DOHH2 (cell line): ENCODE results near the gene SLC29A2.

Source experiments
- H3F3A ChIP-seq: fragments of 200-600 bp; sonication (generic), shearing (Covaris generic); 2 replicates; pipeline ENCODE4 v1.6.0; 2016; ENCODE audit warnings: antibody characterized with exemption, mild to moderate bottlenecking; ENCODE audit not compliant: control insufficient read depth, insufficient read depth
- H3K27ac ChIP-seq: fragments of 200-600 bp; sonication (generic); 2 replicates; pipeline ENCODE4 v1.5.1; 2014; ENCODE audit warnings: low read depth, mild to moderate bottlenecking, low read length, moderate library complexity
- H3K27me3 ChIP-seq: fragments of 200-600 bp; sonication (generic); 2 replicates; pipeline ENCODE4 v1.6.1; 2014; ENCODE audit warnings: mild to moderate bottlenecking, low read length, mixed read lengths; ENCODE audit not compliant: control insufficient read depth
- H3K36me3 ChIP-seq: fragments of 200-600 bp; sonication (generic); 2 replicates; pipeline ENCODE4 v1.6.1; 2014; ENCODE audit warnings: mild to moderate bottlenecking, low read length, moderate library complexity, mixed read lengths; ENCODE audit not compliant: control insufficient read depth
- H3K4me1 ChIP-seq: fragments of 200-600 bp; sonication (generic); 2 replicates; pipeline ENCODE4 v1.6.1; 2014; ENCODE audit warnings: mild to moderate bottlenecking, low read length, mixed read lengths; ENCODE audit not compliant: control insufficient read depth
- H3K4me2 ChIP-seq: fragments of 200-600 bp; sonication (generic); 2 replicates; pipeline ENCODE4 v1.6.0; 2014; ENCODE audit warnings: mild to moderate bottlenecking, low read length, moderate library complexity
- H3K4me3 ChIP-seq: fragments of 200-600 bp; sonication (generic); 2 replicates; pipeline ENCODE4 v1.5.1; 2014; ENCODE audit warnings: mild to moderate bottlenecking, low read length, mixed read lengths
- H3K79me2 ChIP-seq: fragments of 200-600 bp; sonication (generic); 2 replicates; pipeline ENCODE4 v1.6.1; 2014; ENCODE audit warnings: mild to moderate bottlenecking, low read length, mixed read lengths; ENCODE audit not compliant: control insufficient read depth
- H3K9me2 ChIP-seq: fragments of 200-600 bp; sonication (generic); replicated peaks from 2 replicates; pipeline ENCODE4 v1.6.1; 2014; ENCODE audit warnings: mild to moderate bottlenecking, low read length, mixed read lengths; ENCODE audit not compliant: control insufficient read depth
- H3K9me3 ChIP-seq: fragments of 200-600 bp; sonication (generic); 2 replicates; pipeline ENCODE4 v1.6.1; 2014; ENCODE audit warnings: antibody characterized with exemption, low read length, mixed read lengths; ENCODE audit not compliant: control insufficient read depth, insufficient read depth
- H4K20me1 ChIP-seq: fragments of 200-600 bp; sonication (generic); 2 replicates; pipeline ENCODE4 v1.6.0; 2014; ENCODE audit warnings: low read depth, mild to moderate bottlenecking, antibody characterized with exemption, low read length, moderate library complexity; ENCODE audit not compliant: control insufficient read depth, insufficient read depth
- CTCF ChIP-seq: fragments of 200-600 bp; sonication (generic); IDR thresholded peaks from one replicate; pipeline ENCODE4 v1.5.1; 2014; ENCODE audit warnings: antibody characterized with exemption, mild to moderate bottlenecking, low read depth, low read length; ENCODE audit not compliant: poor library complexity, severe bottlenecking
- EZH2phosphoT487 ChIP-seq: fragments of 200-600 bp; sonication (generic); IDR thresholded peaks from 2 replicates; pipeline ENCODE4 v1.6.1; 2017; ENCODE audit warnings: borderline replicate concordance, mild to moderate bottlenecking, antibody characterized with exemption, low read length, moderate library complexity, mixed read lengths

Gene SLC29A2

GRCh38 chr11:66343176-66343575 is 28.4 kb downstream of the SLC29A2 start:
- peaks cover 4% of the 10 kb centered on the region; the same call in 1 of the 2 replicates for H4K20me1 ChIP-seq
- no peaks in the 10 kb centered on the region for H3K9me2 ChIP-seq
- no peak for TF ChIP-seq CTCF
- no peak for TF ChIP-seq EZH2phosphoT487
- H3K9me3 ChIP-seq = no peaks in the 10 kb centered on the region
- H3K4me2 ChIP-seq = no peak overlapping the region; the same call in 1 of the 2 replicates
- H3K4me3 ChIP-seq = no peak overlapping the region
- peaks cover 33% of the 10 kb centered on the region for H3K4me1 ChIP-seq
- H3K27ac ChIP-seq = no peak overlapping the region
- H3K36me3 ChIP-seq = peaks cover 33% of the 10 kb centered on the region
- peaks cover 36% of the 10 kb centered on the region for H3K79me2 ChIP-seq
- H3K27me3 ChIP-seq = no peaks in the 10 kb centered on the region
- H3F3A ChIP-seq = peaks cover 11% of the 10 kb centered on the region

- Histone ChIP-seq H3K27me3 (no peaks in the 10 kb centered on the region), H4K20me1 (peaks cover 4% of the 10 kb centered on the region; the same call in 1 of the 2 replicates), H3K9me2 (no peaks in the 10 kb centered on the region), H3F3A (peaks cover 11% of the 10 kb centered on the region), H3K4me2 (no peak overlapping the region), H3K4me3 (no peak overlapping the region), H3K4me1 (peaks cover 29% of the 10 kb centered on the region), H3K36me3 (peaks cover 43% of the 10 kb centered on the region), H3K9me3 (no peaks in the 10 kb centered on the region), H3K79me2 (peaks cover 30% of the 10 kb centered on the region), H3K27ac (no peak overlapping the region)
- TF ChIP-seq CTCF (no peak), EZH2phosphoT487 (no peak)
Observed at GRCh38 chr11:66341502-66342126, 29.9 kb downstream of the SLC29A2 start.

DNA sequence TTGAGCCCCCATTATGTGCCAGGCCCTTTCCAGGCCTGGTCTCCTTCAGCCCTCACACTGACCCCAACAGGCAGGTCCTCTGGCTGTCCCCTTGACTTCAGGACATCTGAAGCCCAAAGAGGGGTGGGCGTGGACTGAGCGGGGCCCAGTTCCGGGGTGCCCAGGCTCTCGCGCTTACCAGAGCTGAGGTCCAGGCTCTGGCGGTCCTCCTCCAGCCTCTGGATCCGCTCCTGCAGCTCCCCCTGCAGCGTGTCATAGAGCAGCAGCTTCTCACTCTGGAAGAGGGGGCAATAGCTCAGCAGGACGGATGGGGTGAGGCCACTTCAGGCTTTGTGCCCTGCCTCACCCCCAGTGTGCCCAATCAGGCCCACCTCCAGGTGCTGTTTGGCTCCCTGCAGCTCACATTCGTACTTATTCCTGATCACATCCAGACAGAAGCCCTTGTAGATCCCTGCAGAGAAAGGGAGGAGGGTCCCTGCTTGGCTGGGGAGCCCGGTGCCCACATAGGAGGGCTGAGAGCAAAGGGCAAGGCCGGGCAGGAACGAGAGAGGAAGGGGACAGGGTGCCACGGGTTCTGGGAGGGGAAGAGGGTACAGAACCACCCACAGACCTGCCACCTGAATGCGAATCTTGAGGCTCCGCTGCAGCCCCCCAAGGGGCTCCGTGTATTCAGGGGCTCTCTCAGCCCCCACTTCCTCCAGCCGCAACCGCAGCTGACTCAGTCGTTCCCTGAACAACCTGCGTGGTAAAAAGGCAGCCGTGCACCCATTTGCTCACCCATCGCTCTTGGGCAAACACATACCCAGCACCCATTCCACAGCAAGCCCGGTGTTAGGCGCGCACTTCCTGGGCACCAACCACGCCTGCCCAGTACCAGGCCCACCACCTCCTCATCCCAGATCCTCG is 30.7 kb downstream of the SLC29A2 start:
- Histone ChIP-seq H4K20me1 (peaks cover 4% of the 10 kb centered on the region; the same call in 1 of the 2 replicates), H3K4me2 (no peak overlapping the region), H3K9me3 (no peaks in the 10 kb centered on the region), H3F3A (peaks cover 6% of the 10 kb centered on the region; the same call in 1 of the 2 replicates), H3K36me3 (peaks cover 43% of the 10 kb centered on the region), H3K4me3 (no peak overlapping the region), H3K27ac (no peak overlapping the region), H3K27me3 (no peaks in the 10 kb centered on the region), H3K79me2 (peaks cover 26% of the 10 kb centered on the region), H3K9me2 (no peaks in the 10 kb centered on the region), H3K4me1 (peaks cover 28% of the 10 kb centered on the region)
- no peak for TF ChIP-seq EZH2phosphoT487
- no peak for TF ChIP-seq CTCF
